DND-41 (cell line): ENCODE data around the gene RNF41.

Source experiments
- ATAC-seq: fragments of 200-7000 bp; cut with Tn5 transposase; 3 replicates; pipeline ENCODE4 v1.9.1; 2021; ENCODE audit warnings: low read depth; ENCODE audit not compliant: insufficient read depth
- DNase-seq: peaks from one replicate; pipeline ENCODE4 v3.0.0-alpha.2; 2020
- H2AFZ ChIP-seq: 2 replicates; pipeline ENCODE4 v1.6.0; 2012; ENCODE audit warnings: low read depth, low read length
- H3K27ac ChIP-seq: 2 replicates; pipeline ENCODE4 v1.5.1; 2012; ENCODE audit warnings: low read length, inconsistent platforms
- H3K27me3 ChIP-seq: fragments of 200-600 bp; sonication (generic); 2 replicates; pipeline ENCODE4 v1.6.0; 2012; ENCODE audit warnings: low read length, mild to moderate bottlenecking, inconsistent platforms; ENCODE audit not compliant: insufficient read depth, poor library complexity
- H3K36me3 ChIP-seq: 2 replicates; pipeline ENCODE4 v1.5.1; 2012; ENCODE audit warnings: low read length, inconsistent platforms; ENCODE audit not compliant: insufficient read depth
- H3K4me1 ChIP-seq: 2 replicates; pipeline ENCODE4 v1.5.1; 2012; ENCODE audit warnings: mild to moderate bottlenecking, low read length; ENCODE audit not compliant: insufficient read depth
- H3K4me2 ChIP-seq: 2 replicates; pipeline ENCODE4 v1.6.0; 2012; ENCODE audit warnings: mild to moderate bottlenecking, moderate library complexity, low read length, inconsistent platforms; ENCODE audit not compliant: insufficient read depth
- H3K4me3 ChIP-seq, 2 experiments: fragments of 200-600 bp in 1 of 2; shearing (Covaris generic) in 1 of 2; 2 replicates each; pipeline ENCODE4 v1.5.1; 2012 to 2016; ENCODE audit warnings: inconsistent platforms in 2 of 2, low read length in 2 of 2, mild to moderate bottlenecking in 2 of 2, low read depth in 1 of 2, moderate library complexity in 1 of 2
- H3K79me2 ChIP-seq: 2 replicates; pipeline ENCODE4 v1.6.0; 2012; ENCODE audit warnings: low read length, inconsistent platforms; ENCODE audit not compliant: insufficient read depth
- H3K9ac ChIP-seq: 2 replicates; pipeline ENCODE4 v1.6.0; 2012; ENCODE audit warnings: low read depth, mild to moderate bottlenecking, inconsistent platforms, low read length, moderate library complexity
- H3K9me3 ChIP-seq: 2 replicates; pipeline ENCODE4 v1.5.1; 2012; ENCODE audit warnings: low read length, moderate library complexity, mild to moderate bottlenecking, inconsistent platforms; ENCODE audit not compliant: insufficient read depth, severe bottlenecking
- H4K20me1 ChIP-seq: 2 replicates; pipeline ENCODE4 v1.6.0; 2012; ENCODE audit warnings: low read length; ENCODE audit not compliant: insufficient read depth
- EZH2 ChIP-seq: IDR thresholded peaks from 3 replicates; pipeline ENCODE4 v1.6.1; 2012; ENCODE audit warnings: borderline replicate concordance, low read depth, mild to moderate bottlenecking, moderate library complexity, low read length, inconsistent platforms; ENCODE audit not compliant: severe bottlenecking
- TF ChIP-seq, protein P1 (sequence below): IDR thresholded peaks from 2 replicates; pipeline ENCODE4 v1.5.1; 2012; ENCODE audit warnings: borderline replicate concordance, low read length, moderate library complexity, mild to moderate bottlenecking; ENCODE audit not compliant: poor library complexity, severe bottlenecking; ENCODE audit errors: extremely low read depth

Gene RNF41

GRCh38 chr12:56189918-56190694 is 31.6 kb downstream of the RNF41 start:
- peak overlapping the region; percentile 95 for H3K27ac ChIP-seq
- H3K4me1 ChIP-seq: peaks cover 49% of the 10 kb centered on the region
- peaks cover 52% of the 10 kb centered on the region for H3K79me2 ChIP-seq
- peak overlapping the region; percentile 99 for H2AFZ ChIP-seq
- no peaks in the 10 kb centered on the region for H3K27me3 ChIP-seq
- H3K9ac ChIP-seq: peak overlapping the region; percentile 79
- H3K4me3 ChIP-seq: peak overlapping the region; percentile 94 to 95
- DNase-seq (peak; percentile 89), ATAC-seq (peak; percentile 52)
- no peaks in the 10 kb centered on the region for H3K9me3 ChIP-seq
- peak overlapping the region; percentile 93 for H3K4me2 ChIP-seq
- H3K36me3 ChIP-seq: peaks cover 29% of the 10 kb centered on the region
- TF ChIP-seq, protein P1, sequence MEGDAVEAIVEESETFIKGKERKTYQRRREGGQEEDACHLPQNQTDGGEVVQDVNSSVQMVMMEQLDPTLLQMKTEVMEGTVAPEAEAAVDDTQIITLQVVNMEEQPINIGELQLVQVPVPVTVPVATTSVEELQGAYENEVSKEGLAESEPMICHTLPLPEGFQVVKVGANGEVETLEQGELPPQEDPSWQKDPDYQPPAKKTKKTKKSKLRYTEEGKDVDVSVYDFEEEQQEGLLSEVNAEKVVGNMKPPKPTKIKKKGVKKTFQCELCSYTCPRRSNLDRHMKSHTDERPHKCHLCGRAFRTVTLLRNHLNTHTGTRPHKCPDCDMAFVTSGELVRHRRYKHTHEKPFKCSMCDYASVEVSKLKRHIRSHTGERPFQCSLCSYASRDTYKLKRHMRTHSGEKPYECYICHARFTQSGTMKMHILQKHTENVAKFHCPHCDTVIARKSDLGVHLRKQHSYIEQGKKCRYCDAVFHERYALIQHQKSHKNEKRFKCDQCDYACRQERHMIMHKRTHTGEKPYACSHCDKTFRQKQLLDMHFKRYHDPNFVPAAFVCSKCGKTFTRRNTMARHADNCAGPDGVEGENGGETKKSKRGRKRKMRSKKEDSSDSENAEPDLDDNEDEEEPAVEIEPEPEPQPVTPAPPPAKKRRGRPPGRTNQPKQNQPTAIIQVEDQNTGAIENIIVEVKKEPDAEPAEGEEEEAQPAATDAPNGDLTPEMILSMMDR: no peak
- TF ChIP-seq EZH2: no peak
- H4K20me1 ChIP-seq: peaks cover 13% of the 10 kb centered on the region

DNA sequence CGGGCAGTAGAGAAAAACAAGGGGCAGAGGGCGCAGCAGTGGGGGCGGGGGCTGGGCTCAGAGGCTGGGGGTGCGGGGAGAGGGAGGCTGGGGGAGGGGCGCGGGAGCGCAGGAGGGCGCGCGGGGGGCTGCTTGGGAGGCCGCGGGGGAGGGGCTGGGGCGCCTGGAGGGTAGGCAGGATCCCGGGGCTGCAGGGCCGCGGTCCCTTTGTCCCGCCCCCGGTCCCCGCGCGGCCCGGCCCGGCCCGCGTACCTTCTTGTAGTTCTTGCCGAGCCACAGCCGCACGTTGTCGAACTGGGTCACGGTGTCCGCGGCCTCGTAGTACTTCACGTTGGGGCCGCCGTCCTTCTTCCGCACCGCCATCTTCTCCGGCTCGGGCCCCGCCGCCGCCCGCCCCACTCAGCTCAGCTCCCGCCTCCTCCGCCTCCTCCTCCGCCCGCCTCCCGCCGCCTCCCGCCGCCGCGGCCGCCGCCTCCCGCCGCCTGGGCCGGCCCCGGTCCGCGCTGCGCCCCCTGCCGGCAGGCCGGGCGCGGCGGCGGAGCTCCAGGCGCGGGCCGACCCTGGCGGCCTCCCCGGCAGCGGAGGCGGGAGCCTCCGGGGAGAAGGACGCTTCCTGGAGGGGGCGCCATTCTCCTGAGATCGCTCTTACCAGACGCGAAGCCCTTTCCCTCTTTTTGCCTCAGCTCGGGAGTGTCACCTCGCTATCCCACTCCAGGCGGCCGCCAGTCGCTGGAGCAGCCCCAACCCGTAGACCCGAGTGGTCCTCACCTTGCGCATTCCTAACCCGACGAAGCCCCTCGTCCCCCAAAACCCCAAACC is 32.4 kb downstream of the RNF41 start, which contains the start of gene SMARCC2:
SMARCC2 (minus strand) TSS at position 385 of the 819 bp plus-strand sequence; CDS start at position 363, 22 bp downstream.
- H3K79me2 ChIP-seq: peaks cover 60% of the 10 kb centered on the region
- ATAC-seq (peak; percentile 78), DNase-seq (peak; percentile 90)
- H3K4me1 ChIP-seq: peaks cover 49% of the 10 kb centered on the region
- peaks cover 37% of the 10 kb centered on the region for H3K36me3 ChIP-seq
- no peak for TF ChIP-seq EZH2
- TF ChIP-seq, protein P1: peak; percentile 87
- no peaks in the 10 kb centered on the region for H3K9me3 ChIP-seq
- peaks cover 13% of the 10 kb centered on the region for H4K20me1 ChIP-seq
- peak within 1 kb of the TSS; percentile 93 for H3K4me2 ChIP-seq
- no peaks in the 10 kb centered on the region for H3K27me3 ChIP-seq
- peak within 1 kb of the TSS; percentile 94 to 95 for H3K4me3 ChIP-seq
- peak within 1 kb of the TSS; percentile 99 for H2AFZ ChIP-seq
- peak within 1 kb of the TSS; percentile 79 for H3K9ac ChIP-seq
- H3K27ac ChIP-seq: peak within 1 kb of the TSS; percentile 95

- H3K27me3 ChIP-seq: no peaks in the 10 kb centered on the region
- peak overlapping the region; percentile 79 for H3K9ac ChIP-seq
- H3K27ac ChIP-seq: peak overlapping the region; percentile 67
- peaks cover 62% of the 10 kb centered on the region for H3K79me2 ChIP-seq
- peak overlapping the region; percentile 77 for H3K4me2 ChIP-seq
- peaks cover 42% of the 10 kb centered on the region for H3K36me3 ChIP-seq
- peaks cover 13% of the 10 kb centered on the region for H4K20me1 ChIP-seq
- H2AFZ ChIP-seq: peak overlapping the region; percentile 57
- H3K9me3 ChIP-seq: no peaks in the 10 kb centered on the region
- DNase-seq: no peak
- no peak for TF ChIP-seq EZH2
- TF ChIP-seq, protein P1: no peak
- H3K4me3 ChIP-seq: peak overlapping the region; percentile 89 to 94; a peak in 3 of 4 replicates
- peak; percentile 9 for ATAC-seq
- H3K4me1 ChIP-seq: peaks cover 49% of the 10 kb centered on the region
Observed at GRCh38 chr12:56188778-56189098, 33.0 kb downstream of the RNF41 start.
